Thyroid gland (tissue), 4 donors: Measurements from ENCODE around the gene FHDC1. TPM values are rescaled to one million over a fixed set of nuclear protein-coding genes. Genes with fewer than 3 reads are reported as not detected.

Experiments
- DNase-seq, 2 donors: peaks; one replicate each; pipeline ENCODE4 v3.0.0-alpha.2; 2019
- H3K27ac ChIP-seq, 3 donors: fragments of 200-600 bp; sonication (generic); 1 replicate in 2 of 3; 2 replicates in 1 of 3; pipeline ENCODE4 v1.5.1; 2016 to 2019; ENCODE audit warnings: mild to moderate bottlenecking in 1 of 3, moderate library complexity in 1 of 3
- H3K27me3 ChIP-seq: fragments of 200-600 bp; sonication (generic); one replicate; pipeline ENCODE4 v1.5.1; 2019
- H3K36me3 ChIP-seq, 2 donors: fragments of 200-600 bp; sonication (generic); one replicate each; pipeline ENCODE4 v1.5.1; 2016 to 2019
- H3K4me1 ChIP-seq, 2 donors: fragments of 200-600 bp; sonication (generic); one replicate each; pipeline ENCODE4 v1.5.1; 2017 to 2019
- H3K4me3 ChIP-seq, 3 donors: fragments of 200-600 bp; sonication (generic); replicated peaks in 1 of 3; 1 replicate in 2 of 3; 2 replicates in 1 of 3; pipeline ENCODE4 v1.5.1; 2016; ENCODE audit warnings: mild to moderate bottlenecking in 1 of 3
- H3K9me3 ChIP-seq: fragments of 200-600 bp; sonication (generic); one replicate; pipeline ENCODE4 v1.5.1; 2017
- POLR2A ChIP-seq, 2 donors: fragments of 450-650 bp; IDR thresholded peaks; one replicate each; pipeline ENCODE4 v1.6.1; 2017; ENCODE audit warnings: antibody characterized with exemption in 2 of 2, mild to moderate bottlenecking in 2 of 2, moderate library complexity in 1 of 2
- WGBS, 2 donors: methylation state at CpG; one replicate each; pipeline ENCODE4 v1.1.5; 2017; 5-methylcytosine and 5-hydroxymethylcytosine counted together
- intact Hi-C: fragments of 100-400 bp; cut with DNase I; formaldehyde crosslinking; loops from one replicate; pipeline ENCODE4 v1.15.1; 2023
- total RNA-seq, 4 donors: library from RNA; depleted of rRNA; stranded (reverse); fragments of >200 nt; gene quantifications; one replicate each; pipeline ENCODE4 v1.2.3, GENCODE V29; 2016
- TF ChIP-seq, protein P1 (sequence below), 6 experiments: fragments of 200-600 bp in 3 of 6; fragments of 450-650 bp in 3 of 6; sonication (generic) in 3 of 6; IDR thresholded peaks; one replicate each; pipeline ENCODE4 v1.5.1; 2016 to 2019; ENCODE audit warnings: antibody characterized with exemption in 6 of 6, mild to moderate bottlenecking in 2 of 6, inconsistent platforms in 1 of 6, moderate library complexity in 1 of 6

Gene FHDC1
- total RNA-seq, 4 donors from 2014 or later: 12.4 to 26.2 (median 18.3) TPM

DNA sequence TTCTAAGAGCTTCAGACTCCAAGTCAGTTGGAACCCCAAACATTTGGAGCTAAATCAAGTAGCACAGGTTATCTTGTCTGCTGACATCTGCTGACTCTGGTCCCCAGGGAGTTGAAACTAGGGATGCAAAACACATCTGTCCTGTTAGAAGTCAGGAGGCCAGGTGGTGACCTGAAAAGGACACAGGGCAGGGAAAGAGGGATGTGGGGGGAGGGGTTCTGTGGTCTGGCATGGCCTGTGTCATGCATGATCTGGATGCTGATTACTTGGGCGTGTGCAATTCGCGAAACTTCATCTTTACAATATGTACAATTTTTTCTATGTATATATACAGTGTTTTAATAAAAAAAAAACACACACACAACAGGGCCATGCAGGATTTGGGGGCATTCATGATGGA, 55.3 kb downstream of the FHDC1 start:
- 91 to 96% methylated on average over 3 of the region's 3 CpGs for WGBS, 2 donors
- H3K4me1 ChIP-seq: peaks cover 0 to 7% of the 10 kb centered on the region in 2 donors
- no peak for DNase-seq

DNA sequence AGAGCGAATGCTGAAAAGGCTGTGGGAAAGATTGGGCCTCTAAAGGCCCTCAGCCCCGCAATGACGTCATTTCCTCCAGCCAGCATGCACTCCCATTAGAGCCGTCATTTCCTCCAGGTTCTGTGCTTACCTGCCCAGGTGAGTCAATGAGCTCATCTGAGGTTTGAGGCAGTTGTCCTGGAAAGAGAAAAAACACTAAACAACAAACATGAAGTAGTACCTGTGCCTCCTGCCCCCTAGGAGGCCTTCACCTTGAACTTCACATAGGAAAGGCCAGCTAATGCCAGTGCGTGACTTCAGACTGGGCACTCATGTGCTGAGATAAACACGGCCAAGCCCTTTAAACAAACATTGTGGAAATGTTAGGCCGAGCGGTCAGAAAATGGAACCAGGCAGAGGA, 55.9 kb downstream of the FHDC1 start:
- DNase-seq: no peak
- H3K36me3 ChIP-seq: no peaks in the 10 kb centered on the region
- 82 to 86% methylated on average over 8 of the region's 8 CpGs for WGBS, 2 donors
- no peaks in the 10 kb centered on the region for H3K9me3 ChIP-seq
- H3K27ac ChIP-seq: no peak overlapping the region
- peaks cover 0 to 7% of the 10 kb centered on the region in 2 donors for H3K4me1 ChIP-seq
- H3K27me3 ChIP-seq: no peaks in the 10 kb centered on the region
- no peak overlapping the region for H3K4me3 ChIP-seq
- TF ChIP-seq, protein P1, sequence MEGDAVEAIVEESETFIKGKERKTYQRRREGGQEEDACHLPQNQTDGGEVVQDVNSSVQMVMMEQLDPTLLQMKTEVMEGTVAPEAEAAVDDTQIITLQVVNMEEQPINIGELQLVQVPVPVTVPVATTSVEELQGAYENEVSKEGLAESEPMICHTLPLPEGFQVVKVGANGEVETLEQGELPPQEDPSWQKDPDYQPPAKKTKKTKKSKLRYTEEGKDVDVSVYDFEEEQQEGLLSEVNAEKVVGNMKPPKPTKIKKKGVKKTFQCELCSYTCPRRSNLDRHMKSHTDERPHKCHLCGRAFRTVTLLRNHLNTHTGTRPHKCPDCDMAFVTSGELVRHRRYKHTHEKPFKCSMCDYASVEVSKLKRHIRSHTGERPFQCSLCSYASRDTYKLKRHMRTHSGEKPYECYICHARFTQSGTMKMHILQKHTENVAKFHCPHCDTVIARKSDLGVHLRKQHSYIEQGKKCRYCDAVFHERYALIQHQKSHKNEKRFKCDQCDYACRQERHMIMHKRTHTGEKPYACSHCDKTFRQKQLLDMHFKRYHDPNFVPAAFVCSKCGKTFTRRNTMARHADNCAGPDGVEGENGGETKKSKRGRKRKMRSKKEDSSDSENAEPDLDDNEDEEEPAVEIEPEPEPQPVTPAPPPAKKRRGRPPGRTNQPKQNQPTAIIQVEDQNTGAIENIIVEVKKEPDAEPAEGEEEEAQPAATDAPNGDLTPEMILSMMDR (IDR thresholded peaks at IDR 0.05): no peak
- no peak for TF ChIP-seq POLR2A (IDR thresholded peaks at IDR 0.05)
- intact Hi-C loops: no loop called here

More for the DNA sequence above, 55.3 kb downstream of the FHDC1 start:
- Histone ChIP-seq H3K9me3 (no peaks in the 10 kb centered on the region), H3K27me3 (no peaks in the 10 kb centered on the region), H3K4me3 (no peak overlapping the region), H3K27ac (no peak overlapping the region), H3K36me3 (no peaks in the 10 kb centered on the region)
- TF ChIP-seq, protein P1 (IDR thresholded peaks at IDR 0.05): no peak
- no peak for TF ChIP-seq POLR2A (IDR thresholded peaks at IDR 0.05)
- intact Hi-C loops: no loop called here

DNA sequence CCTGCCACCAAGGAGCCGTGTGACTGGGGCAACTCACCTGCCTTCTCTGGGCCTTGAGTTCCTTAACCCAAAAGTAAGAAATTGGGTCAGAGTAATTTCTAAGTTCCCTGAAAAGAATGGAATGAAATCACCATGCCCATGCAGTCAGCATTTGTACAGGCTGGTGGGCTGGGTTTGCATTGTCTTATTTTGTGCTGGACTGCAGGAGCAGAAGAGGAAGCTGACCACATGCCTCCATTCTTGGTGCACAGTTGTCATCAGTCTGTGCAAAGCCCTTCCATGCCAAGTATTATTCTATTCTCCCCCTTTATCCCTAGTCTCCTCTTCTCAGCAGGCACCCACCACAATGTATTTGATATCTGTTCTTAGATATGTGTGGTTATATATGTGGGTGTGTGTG, 56.3 kb downstream of the FHDC1 start:
- no peak for DNase-seq
- no peaks in the 10 kb centered on the region for H3K27me3 ChIP-seq
- no peaks in the 10 kb centered on the region for H3K36me3 ChIP-seq
- no peaks in the 10 kb centered on the region for H3K9me3 ChIP-seq
- peaks cover 0 to 7% of the 10 kb centered on the region in 2 donors for H3K4me1 ChIP-seq
- H3K4me3 ChIP-seq: no peak overlapping the region
- H3K27ac ChIP-seq: no peak overlapping the region
- WGBS, 2 donors: 100% methylated on average over 1 of the region's 1 CpG
- no peak for TF ChIP-seq POLR2A (IDR thresholded peaks at IDR 0.05)
- intact Hi-C loops: no loop called here

DNA sequence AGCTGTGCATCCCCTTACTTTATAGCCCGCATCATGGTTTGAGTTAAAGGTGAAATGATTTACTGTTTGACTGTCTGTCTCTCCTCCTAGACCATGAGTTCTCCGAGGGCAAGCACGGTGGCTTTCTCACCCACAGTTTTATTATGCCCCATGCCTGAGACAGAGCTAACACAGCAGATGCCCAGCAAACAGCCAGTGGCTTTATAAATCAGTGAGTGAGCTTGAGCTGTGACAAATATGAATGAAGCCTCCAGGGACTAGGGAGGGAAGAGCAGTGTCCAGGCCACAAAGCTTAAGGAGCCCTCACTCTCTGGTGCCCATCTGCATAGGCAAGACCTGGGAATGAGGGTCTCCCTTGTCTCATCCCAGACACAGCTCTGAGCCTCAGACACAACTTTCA, 57.9 kb downstream of the FHDC1 start:
- intact Hi-C loops: no loop called here
- no peak overlapping the region for H3K4me3 ChIP-seq
- H3K4me1 ChIP-seq: peaks cover 0 to 7% of the 10 kb centered on the region in 2 donors
- no peaks in the 10 kb centered on the region for H3K9me3 ChIP-seq
- no peaks in the 10 kb centered on the region for H3K27me3 ChIP-seq
- no peak for TF ChIP-seq POLR2A (IDR thresholded peaks at IDR 0.05)
- TF ChIP-seq, protein P1 (IDR thresholded peaks at IDR 0.05): no peak
- no peak for DNase-seq
- WGBS, 2 donors: 89 to 94% methylated on average over 3 of the region's 3 CpGs
- no peaks in the 10 kb centered on the region for H3K36me3 ChIP-seq
- H3K27ac ChIP-seq: no peak overlapping the region

DNA sequence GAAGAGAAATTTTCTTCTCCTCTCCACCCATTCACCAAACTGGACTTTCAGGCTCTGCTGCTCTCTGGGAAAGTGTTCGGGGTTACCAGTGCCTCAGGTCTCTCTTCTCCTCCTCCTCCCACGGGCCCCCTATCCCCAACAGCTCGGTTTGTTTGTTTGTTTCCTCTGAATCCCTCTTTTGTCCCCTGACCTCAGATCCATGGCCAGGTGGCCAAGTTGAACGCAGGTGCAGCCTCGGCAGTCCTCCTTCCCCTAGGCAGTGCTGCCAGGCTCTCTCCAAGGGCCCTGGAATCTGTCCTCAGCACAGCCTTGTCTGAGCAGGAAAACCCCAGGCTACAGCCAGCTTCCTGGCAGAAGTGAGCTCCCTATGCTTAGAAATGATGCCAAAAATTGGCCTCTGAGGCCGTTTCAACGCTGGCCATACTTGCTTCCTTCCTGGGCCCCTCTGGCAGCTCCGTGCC, 60.0 kb downstream of the FHDC1 start:
- TF ChIP-seq POLR2A (IDR thresholded peaks at IDR 0.05): no peak
- TF ChIP-seq, protein P1 (IDR thresholded peaks at IDR 0.05): no peak
- WGBS, 2 donors: 29 to 30% methylated on average over 8 of the region's 8 CpGs
- DNase-seq: peak in 1 of 2 donors; percentile 18
- intact Hi-C loops: no loop called here
- Histone ChIP-seq H3K9me3 (no peaks in the 10 kb centered on the region), H3K4me3 (no peak overlapping the region), H3K4me1 (peaks cover 0 to 7% of the 10 kb centered on the region in 2 donors), H3K27ac (peak overlapping the region in 1 of 3 donors; percentile 20), H3K36me3 (no peaks in the 10 kb centered on the region), H3K27me3 (no peaks in the 10 kb centered on the region)
